Mononuclear cell (primary cell): Measurements from ENCODE around the gene TECPR1. TPM values are rescaled to one million over a fixed set of nuclear protein-coding genes. Genes with fewer than 3 reads are reported as not detected.

Experiments
- H3K27me3 ChIP-seq: 2 replicates; pipeline ENCODE4 v1.6.0; 2011; ENCODE audit warnings: low read length, control low read depth; ENCODE audit not compliant: insufficient read depth
- H3K4me1 ChIP-seq: 2 replicates; pipeline ENCODE4 v1.5.1; 2011; ENCODE audit warnings: mild to moderate bottlenecking, low read length, control low read depth; ENCODE audit not compliant: insufficient read depth
- H3K4me3 ChIP-seq: 2 replicates; pipeline ENCODE4 v1.5.1; 2011; ENCODE audit warnings: mild to moderate bottlenecking, low read length, moderate library complexity
- H3K9me3 ChIP-seq: 2 replicates; pipeline ENCODE4 v1.5.1; 2011; ENCODE audit warnings: low read depth, mild to moderate bottlenecking, control low read depth, low read length
- total RNA-seq: library from RNA; depleted of rRNA; stranded (reverse); fragments of >200 nt; gene quantifications from one replicate; pipeline ENCODE4 v1.2.3, GENCODE V29; 2012

TECPR1 gene
- total RNA-seq, 1 donor = 29.8 TPM

- H3K4me3 ChIP-seq = no peak overlapping the region
- H3K4me1 ChIP-seq = peaks cover 17% of the 10 kb centered on the region
- no peaks in the 10 kb centered on the region for H3K27me3 ChIP-seq
- no peaks in the 10 kb centered on the region for H3K9me3 ChIP-seq
These were observed 10.3 kb downstream of the TECPR1 start for GRCh38 chr7:98241674-98242241.

DNA sequence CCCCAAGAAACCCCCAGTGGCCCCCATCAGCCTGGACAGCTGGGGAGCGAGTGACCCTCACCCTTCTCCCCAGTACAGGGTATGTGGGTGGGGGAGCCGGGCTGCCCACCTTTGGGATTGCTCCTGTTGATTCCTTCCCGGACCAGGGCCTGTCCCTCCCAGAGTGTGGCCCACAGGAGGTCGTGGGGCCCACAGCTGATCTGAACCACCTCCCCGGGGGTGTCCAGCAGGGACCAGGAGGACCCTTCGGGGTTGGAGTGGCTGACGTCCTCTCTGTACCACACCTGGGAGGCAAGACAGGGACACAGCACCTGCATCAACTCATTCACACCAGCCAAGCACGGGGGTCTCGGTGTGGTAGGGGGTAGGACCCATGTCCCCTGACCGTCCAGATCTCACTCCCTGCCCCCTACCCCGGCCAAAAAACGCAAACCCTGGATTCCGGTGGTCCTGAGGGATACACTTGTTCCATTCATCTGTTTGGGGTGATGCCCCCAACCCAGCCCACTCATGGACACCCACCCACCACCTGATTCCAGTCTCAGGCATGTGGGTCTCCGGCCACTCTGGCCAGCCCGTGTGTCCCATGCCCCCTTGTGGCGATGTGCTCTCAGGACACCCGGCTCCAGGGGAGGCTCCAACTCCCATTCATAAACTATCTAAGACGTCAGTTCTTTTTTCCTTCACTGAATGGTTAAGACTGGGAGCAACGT lies 10.9 kb downstream of the TECPR1 start:
- Histone ChIP-seq H3K4me1 (peaks cover 11% of the 10 kb centered on the region), H3K4me3 (no peak overlapping the region), H3K9me3 (no peaks in the 10 kb centered on the region), H3K27me3 (no peaks in the 10 kb centered on the region)

- Histone ChIP-seq H3K4me3 (no peak overlapping the region), H3K4me1 (no peaks in the 10 kb centered on the region), H3K27me3 (no peaks in the 10 kb centered on the region), H3K9me3 (no peaks in the 10 kb centered on the region)
These were observed 13.1 kb downstream of the TECPR1 start for GRCh38 chr7:98238976-98239375.

- H3K4me3 ChIP-seq = no peak overlapping the region
- no peaks in the 10 kb centered on the region for H3K9me3 ChIP-seq
- no peaks in the 10 kb centered on the region for H3K27me3 ChIP-seq
- no peaks in the 10 kb centered on the region for H3K4me1 ChIP-seq
These were observed 14.0 kb downstream of the TECPR1 start for GRCh38 chr7:98238076-98238475.

DNA sequence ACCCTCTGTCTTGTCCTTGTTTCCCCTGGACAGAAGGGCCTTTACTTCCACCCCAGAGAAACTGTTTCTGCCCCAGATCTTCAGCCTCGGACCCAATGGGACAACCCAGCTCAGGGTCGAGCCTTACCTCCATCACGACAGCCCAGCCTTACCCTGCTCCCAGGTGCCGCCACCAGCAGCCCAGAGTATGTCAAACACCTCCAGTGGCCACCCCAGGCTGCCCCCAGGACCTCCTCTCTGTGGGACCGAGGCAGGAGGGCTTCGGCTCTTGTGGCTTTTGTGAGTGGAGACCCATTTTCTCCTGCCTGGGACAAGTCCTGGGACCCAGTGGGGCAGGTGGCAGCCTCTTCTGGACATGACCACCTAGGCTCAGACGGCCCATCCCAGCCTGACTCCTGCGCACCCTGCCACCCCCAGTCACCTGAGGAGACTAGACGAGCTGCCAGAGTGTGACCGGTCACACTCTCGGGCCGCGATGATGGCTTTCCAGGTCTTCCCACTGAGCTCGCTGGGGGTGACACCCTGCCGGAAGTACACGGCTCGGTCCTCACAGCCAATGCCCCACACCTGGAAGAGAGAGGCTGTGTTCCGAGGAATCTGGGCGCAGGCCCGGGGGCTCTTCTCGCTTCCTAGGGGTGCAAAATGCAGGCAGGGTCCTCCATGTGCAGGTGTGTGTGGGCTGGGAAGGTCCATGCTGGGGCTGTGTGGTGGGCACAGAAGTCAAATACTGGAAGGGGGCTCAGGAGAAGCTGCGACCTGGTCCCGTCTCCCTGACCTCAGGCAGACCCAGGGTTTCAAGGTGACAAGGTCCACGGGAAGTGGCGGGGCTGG lies 15.5 kb downstream of the TECPR1 start:
- Histone ChIP-seq H3K9me3 (no peaks in the 10 kb centered on the region), H3K4me1 (no peaks in the 10 kb centered on the region), H3K27me3 (no peaks in the 10 kb centered on the region), H3K4me3 (no peak overlapping the region)

GRCh38 chr7:98235901-98236300 lies 16.1 kb downstream of the TECPR1 start:
- Histone ChIP-seq H3K4me1 (no peaks in the 10 kb centered on the region), H3K9me3 (no peaks in the 10 kb centered on the region), H3K27me3 (no peaks in the 10 kb centered on the region), H3K4me3 (no peak overlapping the region)

GRCh38 chr7:98234429-98235147 lies 17.4 kb downstream of the TECPR1 start:
- H3K27me3 ChIP-seq = no peaks in the 10 kb centered on the region
- H3K4me3 ChIP-seq = no peak overlapping the region
- H3K9me3 ChIP-seq = no peaks in the 10 kb centered on the region
- H3K4me1 ChIP-seq = no peaks in the 10 kb centered on the region

DNA sequence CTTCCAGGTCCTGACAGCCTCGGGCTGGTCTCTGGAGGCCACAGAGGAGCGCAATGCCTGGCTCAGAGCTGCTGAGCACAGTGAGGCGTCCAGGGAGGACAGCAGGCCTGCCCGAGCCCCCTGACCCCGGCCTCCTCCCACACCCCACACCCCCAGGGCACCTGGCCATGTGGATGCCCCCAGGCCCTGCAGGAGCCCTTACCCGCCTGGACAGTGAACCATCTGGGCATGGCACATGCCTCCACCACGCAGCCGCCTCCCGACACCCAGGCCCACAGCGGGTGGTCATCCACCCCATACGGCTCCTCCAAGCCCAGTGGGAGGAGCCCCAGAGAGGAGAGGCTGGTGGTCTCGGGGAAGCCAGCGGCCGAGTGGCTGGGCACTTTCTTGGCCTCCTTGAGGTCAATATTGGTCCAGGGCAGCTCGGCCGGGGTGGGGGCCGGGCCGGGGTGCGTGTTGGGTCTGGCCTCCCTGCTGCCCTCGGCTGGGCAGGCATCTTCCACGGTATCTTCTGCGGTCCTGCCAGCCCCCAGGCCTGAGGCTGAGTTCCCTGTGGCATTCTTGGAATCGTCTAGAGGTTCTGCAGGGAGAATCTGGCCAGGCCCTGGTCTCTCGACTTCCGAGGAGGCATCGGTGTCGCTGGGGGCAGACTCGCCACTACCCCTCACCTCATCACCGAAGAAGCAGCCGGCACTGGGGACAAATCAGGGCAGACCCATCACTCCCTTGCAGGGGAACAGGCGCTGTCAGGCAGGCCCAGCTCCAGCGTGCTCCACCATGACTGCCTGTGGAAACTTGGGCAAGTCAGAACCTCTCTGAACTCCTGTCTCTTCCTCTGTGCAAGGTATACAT lies 18.6 kb downstream of the TECPR1 start:
- Histone ChIP-seq H3K9me3 (no peaks in the 10 kb centered on the region), H3K4me1 (no peaks in the 10 kb centered on the region), H3K27me3 (no peaks in the 10 kb centered on the region), H3K4me3 (no peak overlapping the region)

DNA sequence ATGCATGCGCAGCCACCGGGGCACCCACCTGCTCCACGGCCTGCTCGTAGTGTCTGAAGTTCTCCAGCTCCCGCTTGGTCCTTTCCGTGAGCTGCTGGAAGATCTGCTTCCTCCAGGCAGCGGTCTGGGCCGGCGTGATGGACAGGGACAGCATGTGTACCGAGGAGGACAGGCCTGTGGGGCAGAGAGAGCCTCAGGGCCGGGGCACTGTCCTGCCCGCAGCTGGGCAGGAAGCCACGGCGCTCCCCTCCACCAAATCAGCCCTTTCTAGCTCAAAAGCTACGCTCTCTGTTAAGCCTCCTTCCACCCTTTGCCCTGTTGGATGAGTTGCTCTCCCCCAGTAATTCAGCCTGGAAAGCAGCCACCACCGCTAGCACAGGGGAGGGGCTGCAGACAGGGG lies 19.2 kb downstream of the TECPR1 start:
- no peaks in the 10 kb centered on the region for H3K27me3 ChIP-seq
- H3K4me1 ChIP-seq = no peaks in the 10 kb centered on the region
- no peaks in the 10 kb centered on the region for H3K9me3 ChIP-seq

GRCh38 chr7:98232263-98232585 lies 19.8 kb downstream of the TECPR1 start:
- Histone ChIP-seq H3K27me3 (no peaks in the 10 kb centered on the region), H3K4me3 (no peak overlapping the region), H3K9me3 (no peaks in the 10 kb centered on the region), H3K4me1 (no peaks in the 10 kb centered on the region)

More for the DNA sequence above, 19.2 kb downstream of the TECPR1 start:
- H3K4me3 ChIP-seq = no peak overlapping the region

- Histone ChIP-seq H3K4me3 (no peak overlapping the region), H3K27me3 (no peaks in the 10 kb centered on the region), H3K4me1 (no peaks in the 10 kb centered on the region), H3K9me3 (no peaks in the 10 kb centered on the region)
These were observed 20.4 kb downstream of the TECPR1 start for GRCh38 chr7:98231493-98232262.

DNA sequence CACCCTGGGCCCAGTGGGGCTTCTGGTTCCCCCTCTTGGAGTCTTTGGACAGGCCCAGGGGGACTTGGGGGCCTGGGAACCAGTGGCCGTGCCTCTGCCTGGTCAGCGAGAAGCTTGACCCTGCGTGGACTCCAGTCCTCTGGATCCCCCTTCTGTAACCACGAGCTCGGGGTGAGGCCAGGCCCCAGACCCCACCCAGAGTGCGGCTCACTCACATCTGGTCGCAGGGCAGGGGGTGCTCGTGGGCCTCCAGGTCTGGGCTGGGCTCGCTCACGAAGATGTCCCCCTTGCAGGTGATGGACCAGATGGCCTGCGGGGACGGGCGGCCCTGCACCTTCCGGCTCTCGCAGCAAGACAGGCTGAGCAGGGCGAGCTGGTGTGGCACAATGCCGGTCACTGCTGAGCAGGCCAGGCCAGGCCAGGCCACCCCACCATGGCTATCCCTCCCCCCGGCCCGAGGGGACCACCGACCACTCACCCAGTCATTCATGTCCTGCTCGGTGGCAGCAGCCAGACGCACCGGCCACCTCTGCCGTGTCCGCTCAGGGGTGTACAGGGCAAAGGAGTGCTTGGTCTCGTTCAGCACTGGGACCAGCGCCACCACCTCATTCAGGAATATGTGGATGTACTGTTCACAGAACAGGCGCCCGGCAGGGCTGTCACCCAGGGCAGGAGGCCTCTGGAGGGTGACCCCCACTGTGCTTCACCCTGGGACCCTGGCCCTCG lies 21.1 kb downstream of the TECPR1 start:
- Histone ChIP-seq H3K4me3 (no peak overlapping the region), H3K4me1 (no peaks in the 10 kb centered on the region)

DNA sequence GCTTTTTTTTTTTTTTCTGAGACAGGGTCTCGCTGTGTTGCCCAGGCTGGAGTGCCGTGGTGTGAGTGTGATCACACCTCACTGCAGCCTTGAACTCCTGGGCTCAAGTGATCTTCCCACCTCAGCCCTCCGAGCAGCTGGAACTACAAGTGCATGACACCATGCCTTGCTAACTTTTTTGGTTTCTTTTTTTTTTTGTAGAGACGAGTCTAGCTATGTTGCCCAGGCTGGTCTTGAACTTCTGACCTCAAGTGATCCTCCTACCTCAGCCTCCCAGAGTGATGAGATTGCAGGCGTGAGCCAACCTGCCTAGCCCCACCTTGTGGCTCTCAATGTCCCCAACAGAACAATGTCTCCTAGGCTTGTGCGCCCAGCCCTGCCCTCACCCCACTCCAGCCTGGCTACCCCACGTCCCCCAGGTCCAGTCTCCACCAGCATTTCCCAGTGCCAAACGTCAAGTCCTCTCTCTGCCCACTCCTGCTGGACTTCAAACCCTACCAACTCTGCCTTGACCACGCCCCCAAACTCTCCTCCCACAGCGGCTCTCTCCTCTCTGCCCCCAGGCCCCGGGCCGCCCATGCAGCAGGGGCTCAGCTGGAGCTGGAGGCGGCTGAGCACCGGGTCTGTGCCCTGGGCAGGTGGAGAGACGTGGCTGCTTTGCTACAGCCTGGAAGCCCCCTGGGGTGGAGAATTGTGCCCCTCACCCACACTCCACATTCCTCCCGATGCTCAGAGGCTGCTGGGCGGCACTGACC lies 21.9 kb downstream of the TECPR1 start:
- Histone ChIP-seq H3K4me3 (no peak overlapping the region), H3K4me1 (no peaks in the 10 kb centered on the region), H3K9me3 (no peaks in the 10 kb centered on the region), H3K27me3 (no peaks in the 10 kb centered on the region)

More for the DNA sequence above, 21.1 kb downstream of the TECPR1 start:
- Histone ChIP-seq H3K9me3 (no peaks in the 10 kb centered on the region), H3K27me3 (no peaks in the 10 kb centered on the region)
